Hair follicular keratinocyte (primary cell): Measurements from ENCODE around the gene PCSK7. TPM values are rescaled to one million over a fixed set of nuclear protein-coding genes. Genes with fewer than 3 reads are reported as not detected.

Source experiments
- total RNA-seq: library from RNA; depleted of rRNA; stranded (reverse); fragments of >200 nt; gene quantifications from 2 replicates; pipeline ENCODE4 v1.2.3, GENCODE V29; 2015

The PCSK7 gene, protein sequence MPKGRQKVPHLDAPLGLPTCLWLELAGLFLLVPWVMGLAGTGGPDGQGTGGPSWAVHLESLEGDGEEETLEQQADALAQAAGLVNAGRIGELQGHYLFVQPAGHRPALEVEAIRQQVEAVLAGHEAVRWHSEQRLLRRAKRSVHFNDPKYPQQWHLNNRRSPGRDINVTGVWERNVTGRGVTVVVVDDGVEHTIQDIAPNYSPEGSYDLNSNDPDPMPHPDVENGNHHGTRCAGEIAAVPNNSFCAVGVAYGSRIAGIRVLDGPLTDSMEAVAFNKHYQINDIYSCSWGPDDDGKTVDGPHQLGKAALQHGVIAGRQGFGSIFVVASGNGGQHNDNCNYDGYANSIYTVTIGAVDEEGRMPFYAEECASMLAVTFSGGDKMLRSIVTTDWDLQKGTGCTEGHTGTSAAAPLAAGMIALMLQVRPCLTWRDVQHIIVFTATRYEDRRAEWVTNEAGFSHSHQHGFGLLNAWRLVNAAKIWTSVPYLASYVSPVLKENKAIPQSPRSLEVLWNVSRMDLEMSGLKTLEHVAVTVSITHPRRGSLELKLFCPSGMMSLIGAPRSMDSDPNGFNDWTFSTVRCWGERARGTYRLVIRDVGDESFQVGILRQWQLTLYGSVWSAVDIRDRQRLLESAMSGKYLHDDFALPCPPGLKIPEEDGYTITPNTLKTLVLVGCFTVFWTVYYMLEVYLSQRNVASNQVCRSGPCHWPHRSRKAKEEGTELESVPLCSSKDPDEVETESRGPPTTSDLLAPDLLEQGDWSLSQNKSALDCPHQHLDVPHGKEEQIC
- 28.3 and 30.6 TPM in 2 replicates for total RNA-seq

DNA sequence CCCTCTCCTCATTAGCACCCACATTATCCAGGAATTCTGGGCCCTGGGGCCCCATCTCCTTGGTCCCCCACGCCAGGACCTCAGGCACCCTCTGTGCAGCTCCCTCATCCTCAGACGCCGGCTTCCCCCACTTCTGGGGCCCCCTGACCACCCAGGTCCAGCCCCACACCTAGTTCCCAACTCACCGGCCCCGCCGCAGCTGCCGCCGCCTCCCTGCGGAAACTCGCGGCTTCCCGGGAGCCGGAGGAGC is at the start of gene PCSK7:
Gene PCSK7 (minus strand): TSS at position 232 of the 250 bp plus-strand sequence. CDS start 2,229 bp downstream, outside the sequence.

DNA sequence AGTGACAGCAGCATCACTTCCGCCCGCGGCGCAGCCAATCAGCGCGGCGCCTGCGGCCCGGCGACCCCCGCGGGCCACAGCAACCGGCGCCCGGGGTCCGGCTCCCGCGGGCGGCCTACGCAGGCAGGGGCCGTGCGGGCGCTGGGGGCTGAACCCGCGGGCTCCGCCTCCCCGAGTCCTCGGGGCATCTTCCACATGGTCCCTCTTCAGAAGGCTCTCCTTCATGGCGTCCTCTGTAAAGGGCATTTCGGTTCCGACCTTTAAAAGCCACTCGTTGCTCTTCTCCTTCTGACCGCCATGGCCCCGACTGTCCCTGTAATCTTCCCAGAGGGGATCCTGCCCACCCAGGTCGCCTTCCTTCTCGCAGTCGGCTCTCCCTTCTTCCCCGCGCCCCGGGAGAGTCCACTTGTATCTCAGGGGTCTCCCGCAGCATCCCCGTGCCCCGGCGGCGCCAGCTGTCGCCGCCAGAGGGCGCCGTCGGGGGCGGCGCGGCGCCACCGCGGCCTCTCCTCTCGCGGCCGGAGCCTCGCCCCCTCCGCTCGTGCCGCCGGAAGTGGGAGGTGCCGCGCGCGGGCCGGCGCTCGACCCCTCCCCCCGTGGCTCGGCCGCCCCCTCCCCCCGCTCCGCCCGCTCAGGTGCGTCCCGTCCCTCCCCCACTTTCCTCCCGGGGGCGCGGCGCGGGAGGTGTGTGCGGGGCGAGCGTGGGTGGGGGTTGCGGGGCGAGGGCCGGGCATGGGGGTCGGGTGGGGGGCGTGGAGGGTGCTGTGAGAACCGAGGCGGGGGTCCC is 412 bp upstream of the PCSK7 start, which contains the start of gene RNF214:
Gene RNF214 (plus strand): TSS at position 580 of the 787 bp plus-strand sequence. CDS start 1,602 bp downstream, outside the sequence.

DNA sequence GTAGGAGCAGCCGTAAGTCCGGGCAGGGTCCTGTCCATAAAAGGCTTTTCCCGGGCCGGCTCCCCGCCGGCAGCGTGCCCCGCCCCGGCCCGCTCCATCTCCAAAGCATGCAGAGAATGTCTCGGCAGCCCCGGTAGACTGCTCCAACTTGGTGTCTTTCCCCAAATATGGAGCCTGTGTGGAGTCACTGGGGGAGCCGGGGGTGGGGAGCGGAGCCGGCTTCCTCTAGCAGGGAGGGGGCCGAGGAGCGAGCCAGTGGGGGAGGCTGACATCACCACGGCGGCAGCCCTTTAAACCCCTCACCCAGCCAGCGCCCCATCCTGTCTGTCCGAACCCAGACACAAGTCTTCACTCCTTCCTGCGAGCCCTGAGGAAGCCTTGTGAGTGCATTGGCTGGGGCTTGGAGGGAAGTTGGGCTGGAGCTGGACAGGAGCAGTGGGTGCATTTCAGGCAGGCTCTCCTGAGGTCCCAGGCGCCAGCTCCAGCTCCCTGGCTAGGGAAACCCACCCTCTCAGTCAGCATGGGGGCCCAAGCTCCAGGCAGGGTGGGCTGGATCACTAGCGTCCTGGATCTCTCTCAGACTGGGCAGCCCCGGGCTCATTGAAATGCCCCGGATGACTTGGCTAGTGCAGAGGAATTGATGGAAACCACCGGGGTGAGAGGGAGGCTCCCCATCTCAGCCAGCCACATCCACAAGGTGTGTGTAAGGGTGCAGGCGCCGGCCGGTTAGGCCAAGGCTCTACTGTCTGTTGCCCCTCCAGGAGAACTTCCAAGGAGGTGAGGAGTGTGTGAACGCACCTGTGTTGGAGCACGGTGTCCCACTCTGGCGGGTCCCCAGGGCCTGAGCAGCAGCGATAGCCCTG is 32.6 kb downstream of the PCSK7 start, which contains the start of gene TAGLN:
Gene TAGLN (plus strand): TSS at position 318 of the 863 bp plus-strand sequence. CDS start 3,644 bp downstream, outside the sequence.

DNA sequence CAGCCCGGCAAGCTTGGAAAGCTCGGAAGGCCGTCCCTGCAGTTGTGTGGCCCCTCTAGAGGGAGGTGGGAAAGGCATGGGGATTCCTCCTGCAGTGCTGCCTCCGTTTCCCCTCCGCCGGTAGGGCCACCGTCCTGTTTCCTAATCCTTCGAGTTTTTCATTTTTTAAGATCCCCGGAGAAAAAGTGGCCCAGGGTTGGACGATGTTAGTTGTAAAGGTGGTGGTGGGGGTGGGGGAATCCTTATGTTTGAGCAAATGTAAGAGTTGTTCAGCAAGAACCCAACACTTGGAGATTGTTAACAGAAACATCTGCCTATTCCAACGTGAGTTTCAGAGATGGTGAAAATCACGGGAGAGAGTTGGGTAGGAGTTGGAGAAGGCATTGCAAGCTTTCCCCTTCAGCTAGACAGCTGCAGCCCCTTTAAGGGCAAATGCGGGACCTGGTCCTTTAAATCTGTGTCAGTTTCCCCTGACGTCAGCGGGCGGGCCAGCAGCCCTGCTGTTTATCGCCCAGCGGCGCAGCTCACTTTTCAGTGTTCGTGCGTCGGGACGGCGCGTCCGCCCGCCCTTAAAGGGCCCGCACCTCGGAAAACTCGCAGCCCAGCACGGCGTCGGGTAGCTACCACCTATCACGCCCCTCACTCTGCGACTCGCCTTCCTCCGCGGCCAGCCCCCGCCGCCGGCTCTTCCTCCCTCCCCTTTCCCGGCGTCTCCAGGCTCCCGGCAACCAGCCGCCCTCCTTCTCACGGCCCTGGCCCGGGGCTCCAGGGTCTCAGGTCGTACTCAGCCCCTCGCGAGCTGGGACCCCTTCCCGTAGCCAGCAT is 53.5 kb downstream of the PCSK7 start, which contains the start of gene SIDT2:
Gene SIDT2 (plus strand): TSS at position 534 of the 825 bp plus-strand sequence. CDS start 521 bp downstream, outside the sequence.

Other genes with a start within 250 kb of the PCSK7 start
- 8.4 and 8.8 TPM in 2 replicates for gene SIK3, start 133.6 kb downstream of the PCSK7 start, total RNA-seq
- gene PAFAH1B2, start 87.8 kb downstream of the PCSK7 start, total RNA-seq, result 108 and 109 TPM in 2 replicates
- 10.3 and 14.0 TPM in 2 replicates for gene SIDT2, start 53.3 kb downstream of the PCSK7 start, total RNA-seq
- 42.9 and 116 TPM in 2 replicates for gene TAGLN, start 32.7 kb downstream of the PCSK7 start, total RNA-seq
- gene RNF214, start 598 bp upstream of the PCSK7 start, total RNA-seq, result 6.2 and 6.5 TPM in 2 replicates
- 1.7 and 3.3 TPM in 2 replicates for gene BACE1-AS, start 59.3 kb upstream of the PCSK7 start, total RNA-seq
- 7.8 and 17.3 TPM in 2 replicates for gene BACE1, start 84.2 kb upstream of the PCSK7 start, total RNA-seq
- 20.6 and 21.2 TPM in 2 replicates for gene CEP164, start 95.8 kb upstream of the PCSK7 start, total RNA-seq